Immature natural killer cell (primary cell): Measurements from ENCODE around the gene C1RL. TPM values are rescaled to one million over a fixed set of nuclear protein-coding genes. Genes with fewer than 3 reads are reported as not detected.

Experiments used
- DNase-seq, 3 donors: peaks; one replicate each; pipeline ENCODE4 v3.0.0; 2022; ENCODE audit warnings: mixed read lengths in 1 of 3
- H3K27ac Mint-ChIP-seq, 6 donors: one replicate each; pipeline ENCODE4 v1.8.0; 2020; ENCODE audit warnings: mixed read lengths in 6 of 6, mild to moderate bottlenecking in 5 of 6, inconsistent platforms in 4 of 6, moderate library complexity in 3 of 6
- H3K27me3 Mint-ChIP-seq, 3 donors: one replicate each; pipeline ENCODE4 v1.8.0; 2020 to 2021; ENCODE audit warnings: low read depth in 3 of 3, mild to moderate bottlenecking in 3 of 3, mixed read lengths in 3 of 3, moderate library complexity in 3 of 3, inconsistent platforms in 1 of 3
- H3K36me3 Mint-ChIP-seq, 3 donors: one replicate each; pipeline ENCODE4 v1.8.0; 2020; ENCODE audit warnings: mixed read lengths in 3 of 3, inconsistent platforms in 2 of 3, mild to moderate bottlenecking in 2 of 3
- H3K4me1 Mint-ChIP-seq, 2 donors: one replicate each; pipeline ENCODE4 v1.8.0; 2020; ENCODE audit warnings: inconsistent platforms in 2 of 2, mild to moderate bottlenecking in 2 of 2, mixed read lengths in 2 of 2, moderate library complexity in 1 of 2
- H3K4me3 Mint-ChIP-seq, 5 donors: one replicate each; pipeline ENCODE4 v1.8.0; 2020; ENCODE audit warnings: mild to moderate bottlenecking in 5 of 5, mixed read lengths in 5 of 5, inconsistent platforms in 3 of 5, moderate library complexity in 3 of 5
- H3K9me3 Mint-ChIP-seq, 6 donors: one replicate each; pipeline ENCODE4 v1.8.0; 2020; ENCODE audit warnings: mild to moderate bottlenecking in 6 of 6, mixed read lengths in 6 of 6, inconsistent platforms in 4 of 6, moderate library complexity in 3 of 6
- polyA plus RNA-seq, 3 donors: library from polyadenylated mRNA; unstranded; fragments of 300-500 nt; fragmentation: Illumina TruSeq; gene quantifications; one replicate each; pipeline ENCODE4 v1.2.3, GENCODE V29; 2021

The C1RL gene
- polyA plus RNA-seq, 3 donors from 2014 or later: 0.75 to 10.5 (median 8.5) TPM

- peak overlapping the region; percentile 90 to 99 (median 96) for H3K27ac Mint-ChIP-seq
- peaks cover 3 to 17% (median 4%) of the 10 kb centered on the region in 3 donors for H3K36me3 Mint-ChIP-seq
- peak overlapping the region; percentile 95 to 99 (median 98) for H3K4me3 Mint-ChIP-seq
- peaks cover 0 to 5% (median 3%) of the 10 kb centered on the region in 3 donors for H3K27me3 Mint-ChIP-seq
- H3K9me3 Mint-ChIP-seq: no peaks in the 10 kb centered on the region
- DNase-seq: peak; percentile 66 to 70 (median 66)
- H3K4me1 Mint-ChIP-seq: peaks cover 34 to 43% of the 10 kb centered on the region in 2 donors
These were observed 21.9 kb upstream of the C1RL start for GRCh38 chr12:7130701-7131501.

- peak within 1 kb of the TSS; percentile 90 to 99 (median 96) for H3K27ac Mint-ChIP-seq
- H3K27me3 Mint-ChIP-seq: peaks cover 0 to 5% (median 3%) of the 10 kb centered on the region in 3 donors
- peaks cover 0 to 12% (median 3%) of the 10 kb centered on the region in 3 donors for H3K36me3 Mint-ChIP-seq
- no peaks in the 10 kb centered on the region for H3K9me3 Mint-ChIP-seq
- peak; percentile 84 to 88 (median 86) for DNase-seq
- H3K4me1 Mint-ChIP-seq: peaks cover 34 to 43% of the 10 kb centered on the region in 2 donors
- peak within 1 kb of the TSS; percentile 95 to 99 (median 98) for H3K4me3 Mint-ChIP-seq
These were observed 21.1 kb upstream of the C1RL start, which contains the start of gene CLSTN3 for GRCh38 chr12:7129872-7130691. CLSTN3 (plus strand) TSS chr12:7130371; CDS start chr12:7130649, 278 bp downstream.

GRCh38 chr12:7129287-7129871, 20.4 kb upstream of the C1RL start:
- Mint-ChIP-seq H3K27me3 (peaks cover 0 to 5% (median 2%) of the 10 kb centered on the region in 3 donors), H3K27ac (peak overlapping the region; percentile 90 to 99 (median 96)), H3K36me3 (peaks cover 0 to 6% (median 3%) of the 10 kb centered on the region in 3 donors), H3K9me3 (no peaks in the 10 kb centered on the region), H3K4me1 (peaks cover 32 to 43% of the 10 kb centered on the region in 2 donors), H3K4me3 (peak overlapping the region; percentile 95 to 99 (median 98))
- DNase-seq: no peak

GRCh38 chr12:7128681-7129286, 19.8 kb upstream of the C1RL start, which contains the start of gene RBP5:
RBP5 (minus strand) TSS chr12:7128889; CDS start chr12:7128775, 114 bp downstream.
- DNase-seq: no peak
- Mint-ChIP-seq H3K4me1 (peaks cover 32 to 43% of the 10 kb centered on the region in 2 donors), H3K27me3 (peaks cover 0 to 5% (median 2%) of the 10 kb centered on the region in 3 donors), H3K4me3 (peak within 1 kb of the TSS; percentile 95 to 99 (median 98)), H3K36me3 (peaks cover 0 to 5% (median 1%) of the 10 kb centered on the region in 3 donors), H3K9me3 (no peaks in the 10 kb centered on the region), H3K27ac (peak within 1 kb of the TSS; percentile 90 to 99 (median 96))

GRCh38 chr12:7127916-7128626, 19.1 kb upstream of the C1RL start:
- Mint-ChIP-seq H3K27me3 (peaks cover 0 to 5% (median 2%) of the 10 kb centered on the region in 3 donors), H3K9me3 (no peaks in the 10 kb centered on the region), H3K4me3 (peak overlapping the region; percentile 63 to 99 (median 98)), H3K4me1 (peaks cover 32 to 43% of the 10 kb centered on the region in 2 donors), H3K36me3 (peaks cover 0 to 5% (median 0%) of the 10 kb centered on the region in 3 donors), H3K27ac (peak overlapping the region in 5 of 6 donors; percentile 57 to 86 (median 80))
- DNase-seq: no peak

GRCh38 chr12:7125632-7126227, 16.7 kb upstream of the C1RL start:
- H3K4me1 Mint-ChIP-seq: peaks cover 11 to 23% of the 10 kb centered on the region in 2 donors
- H3K4me3 Mint-ChIP-seq: no peak overlapping the region

GRCh38 chr12:7123806-7124522, 14.9 kb upstream of the C1RL start:
- no peak for DNase-seq
- H3K4me1 Mint-ChIP-seq: peaks cover 7 to 14% of the 10 kb centered on the region in 2 donors
- peaks cover 0 to 9% (median 0%) of the 10 kb centered on the region in 3 donors for H3K36me3 Mint-ChIP-seq
- peaks cover 0 to 2% (median 0%) of the 10 kb centered on the region in 3 donors for H3K27me3 Mint-ChIP-seq
- no peak overlapping the region for H3K4me3 Mint-ChIP-seq
- H3K27ac Mint-ChIP-seq: no peak overlapping the region
- H3K9me3 Mint-ChIP-seq: no peaks in the 10 kb centered on the region

More at GRCh38 chr12:7125632-7126227, 16.7 kb upstream of the C1RL start:
- Mint-ChIP-seq H3K27me3 (peaks cover 0 to 2% (median 2%) of the 10 kb centered on the region in 3 donors), H3K27ac (peak overlapping the region in 1 of 6 donors; percentile 5), H3K36me3 (peaks cover 0 to 9% (median 0%) of the 10 kb centered on the region in 3 donors), H3K9me3 (no peaks in the 10 kb centered on the region)
- DNase-seq: no peak

- peaks cover 0 to 13% (median 5%) of the 10 kb centered on the region in 3 donors for H3K36me3 Mint-ChIP-seq
- H3K9me3 Mint-ChIP-seq: no peaks in the 10 kb centered on the region
- H3K27ac Mint-ChIP-seq: no peak overlapping the region
- H3K27me3 Mint-ChIP-seq: peaks cover 0 to 2% (median 1%) of the 10 kb centered on the region in 3 donors
- no peak overlapping the region for H3K4me3 Mint-ChIP-seq
- peaks cover 3 to 7% of the 10 kb centered on the region in 2 donors for H3K4me1 Mint-ChIP-seq
- DNase-seq: no peak
These were observed 14.1 kb upstream of the C1RL start for GRCh38 chr12:7122811-7123769.

GRCh38 chr12:7121324-7121723, 12.3 kb upstream of the C1RL start:
- DNase-seq: no peak
- peaks cover 2 to 16% (median 11%) of the 10 kb centered on the region in 3 donors for H3K36me3 Mint-ChIP-seq
- no peak overlapping the region for H3K27ac Mint-ChIP-seq
- no peaks in the 10 kb centered on the region for H3K9me3 Mint-ChIP-seq
- H3K4me1 Mint-ChIP-seq: no peaks in the 10 kb centered on the region
- no peak overlapping the region for H3K4me3 Mint-ChIP-seq
- H3K27me3 Mint-ChIP-seq: peaks cover 0 to 1% (median 0%) of the 10 kb centered on the region in 3 donors

- Mint-ChIP-seq H3K4me3 (no peak overlapping the region), H3K27ac (no peak overlapping the region), H3K36me3 (peaks cover 9 to 22% (median 11%) of the 10 kb centered on the region in 3 donors), H3K4me1 (no peaks in the 10 kb centered on the region), H3K27me3 (peaks cover 0 to 3% (median 0%) of the 10 kb centered on the region in 3 donors), H3K9me3 (no peaks in the 10 kb centered on the region)
- DNase-seq: no peak
These were observed 11.2 kb upstream of the C1RL start for GRCh38 chr12:7120166-7120565.

- Mint-ChIP-seq H3K36me3 (peaks cover 9 to 27% (median 11%) of the 10 kb centered on the region in 3 donors), H3K4me1 (no peaks in the 10 kb centered on the region), H3K4me3 (no peak overlapping the region), H3K9me3 (no peaks in the 10 kb centered on the region), H3K27ac (no peak overlapping the region), H3K27me3 (peaks cover 0 to 3% (median 0%) of the 10 kb centered on the region in 3 donors)
- no peak for DNase-seq
These were observed 9.9 kb upstream of the C1RL start for GRCh38 chr12:7118881-7119280.
